HG03039 (cell line): ENCODE results near the gene CCDC148.
"Not testable (repeated sequence)": the region's sequence is repeated elsewhere in the genome, so short reads cannot be mapped to it uniquely, and the experiment has no call there.

Experiments used
- ATAC-seq: cut with Tn5 transposase; IDR thresholded peaks from one replicate; pipeline ENCODE4 v1.9.1; 2021; ENCODE audit warnings: mild to moderate bottlenecking, moderate library complexity; ENCODE audit not compliant: unreplicated experiment

CCDC148 gene

GRCh38 chr2:158300394-158300793 lies 156.2 kb downstream of the CCDC148 start:
- ATAC-seq = no peak

GRCh38 chr2:158297606-158298005 lies 158.9 kb downstream of the CCDC148 start:
- no peak for ATAC-seq

- ATAC-seq = no peak
These were observed 159.4 kb downstream of the CCDC148 start for GRCh38 chr2:158297120-158297519.

GRCh38 chr2:158293722-158294121 lies 162.8 kb downstream of the CCDC148 start:
- ATAC-seq = no peak

GRCh38 chr2:158291544-158292180 lies 164.9 kb downstream of the CCDC148 start:
- ATAC-seq = no peak

GRCh38 chr2:158290225-158290624 lies 166.3 kb downstream of the CCDC148 start:
- no peak for ATAC-seq

- ATAC-seq = no peak
These were observed 179.7 kb downstream of the CCDC148 start for GRCh38 chr2:158276619-158277471.

- ATAC-seq = no peak
These were observed 182.8 kb downstream of the CCDC148 start for GRCh38 chr2:158273791-158274190.

- no peak for ATAC-seq
These were observed 186.0 kb downstream of the CCDC148 start for GRCh38 chr2:158270536-158270935.

- no peak for ATAC-seq
These were observed 187.4 kb downstream of the CCDC148 start for GRCh38 chr2:158269143-158269542.

GRCh38 chr2:158266111-158266510 lies 190.4 kb downstream of the CCDC148 start:
- ATAC-seq = no peak

GRCh38 chr2:158255257-158255656 lies 201.3 kb downstream of the CCDC148 start:
- no peak for ATAC-seq

GRCh38 chr2:158253170-158253569 lies 203.4 kb downstream of the CCDC148 start:
- no peak for ATAC-seq

- ATAC-seq = no peak
These were observed 205.2 kb downstream of the CCDC148 start for GRCh38 chr2:158251356-158251755.

GRCh38 chr2:158243392-158243791 lies 213.2 kb downstream of the CCDC148 start:
- no peak for ATAC-seq

- no peak for ATAC-seq
These were observed 214.3 kb downstream of the CCDC148 start for GRCh38 chr2:158242280-158242679.

- no peak for ATAC-seq
These were observed 215.6 kb downstream of the CCDC148 start for GRCh38 chr2:158240975-158241374.

- ATAC-seq = no peak
These were observed 217.3 kb downstream of the CCDC148 start for GRCh38 chr2:158239271-158239670.

GRCh38 chr2:158234497-158234896 lies 222.1 kb downstream of the CCDC148 start:
- no peak for ATAC-seq

GRCh38 chr2:158232476-158232875 lies 224.1 kb downstream of the CCDC148 start:
- no peak for ATAC-seq

- no peak for ATAC-seq
These were observed 227.5 kb downstream of the CCDC148 start for GRCh38 chr2:158228943-158229508.

- ATAC-seq = not testable (repeated sequence)
These were observed 233.5 kb downstream of the CCDC148 start for GRCh38 chr2:158223066-158223465.
